Testis (tissue), 3 donors: ENCODE measurements around the gene IRF9. TPM values are rescaled to one million over a fixed set of nuclear protein-coding genes. Genes with fewer than 3 reads are reported as not detected.

Experiments used
- DNase-seq: peaks from one replicate; pipeline ENCODE4 v3.0.0-alpha.2; 2019
- H3K27ac ChIP-seq, 2 donors: fragments of 200-600 bp; sonication (generic); one replicate each; pipeline ENCODE4 v1.5.1; 2019
- H3K27me3 ChIP-seq: fragments of 200-600 bp; sonication (generic); one replicate; pipeline ENCODE4 v1.5.1; 2019
- H3K36me3 ChIP-seq: fragments of 200-600 bp; sonication (generic); one replicate; pipeline ENCODE4 v1.5.1; 2017; ENCODE audit warnings: low read depth; ENCODE audit errors: missing control alignments
- H3K4me1 ChIP-seq: fragments of 200-600 bp; sonication (generic); one replicate; pipeline ENCODE4 v1.5.1; 2019
- H3K4me3 ChIP-seq, 2 donors: fragments of 200-600 bp; sonication (generic); one replicate each; pipeline ENCODE4 v1.5.1; 2017 to 2019
- H3K9me3 ChIP-seq: fragments of 200-600 bp; sonication (generic); one replicate; pipeline ENCODE4 v1.5.1; 2017
- CTCF ChIP-seq, 3 experiments: fragments of 450-650 bp in 2 of 3; fragments of 200-600 bp in 1 of 3; sonication (generic) in 1 of 3; IDR thresholded peaks; one replicate each; pipeline ENCODE4 v1.5.1; 2016 to 2019; ENCODE audit warnings: antibody characterized with exemption in 3 of 3, mild to moderate bottlenecking in 2 of 3, moderate library complexity in 1 of 3
- POLR2A ChIP-seq: fragments of 450-650 bp; IDR thresholded peaks from one replicate; pipeline ENCODE4 v1.6.1; 2017; ENCODE audit warnings: antibody characterized with exemption, mild to moderate bottlenecking, moderate library complexity
- WGBS, 2 donors: methylation state at CpG; one replicate each; pipeline ENCODE4 v1.1.5; 2018; 5-methylcytosine and 5-hydroxymethylcytosine counted together
- intact Hi-C: fragments of 100-400 bp; cut with DNase I; formaldehyde crosslinking; loops from one replicate; pipeline ENCODE4 v1.15.1; 2023; ENCODE audit warnings: low total_unique reads
- polyA plus RNA-seq: library from polyadenylated mRNA; stranded (reverse); fragments of 350-450 nt; fragmentation: Illumina TruSeq; extraction: RNeasy Lipid Tissue Mini Kit (QIAGEN cat#74804); gene quantifications from one replicate; pipeline ENCODE4 v1.2.3, GENCODE V29; 2014; ENCODE audit warnings: low read depth, low replicate concordance; ENCODE audit not compliant: insufficient read depth
- total RNA-seq, 2 donors: library from RNA; depleted of rRNA; stranded (reverse); fragments of >200 nt; gene quantifications; one replicate each; pipeline ENCODE4 v1.2.3, GENCODE V29; 2016

IRF9 gene
- total and polyA plus RNA-seq, 3 donors from 2014 or later = 45.7 to 74.8 (median 56.2) TPM

- H3K9me3 ChIP-seq = no peaks in the 10 kb centered on the region
- DNase-seq = peak; percentile 95
- WGBS, 2 donors = 0% methylated on average over 21 to 62 of the region's 75 CpGs
- no peaks in the 10 kb centered on the region for H3K36me3 ChIP-seq
- peak within 1 kb of the TSS; percentile 79 to 89 for H3K4me3 ChIP-seq
- H3K27ac ChIP-seq = peak within 1 kb of the TSS; percentile 86 to 88
- H3K27me3 ChIP-seq = no peaks in the 10 kb centered on the region
- peaks cover 26% of the 10 kb centered on the region for H3K4me1 ChIP-seq
- TF ChIP-seq CTCF (IDR thresholded peaks at IDR 0.05) = no peak
- peak; percentile 29 for TF ChIP-seq POLR2A
- intact Hi-C loops = no loop called here
These were observed 25.0 kb upstream of the IRF9 start, which contains the start of gene PSME1 for GRCh38 chr14:24135834-24136683. Gene PSME1 (plus strand): TSS chr14:24136194. CDS start chr14:24136263, 69 bp downstream.

- intact Hi-C loops = no loop called here
- no peaks in the 10 kb centered on the region for H3K9me3 ChIP-seq
- H3K4me1 ChIP-seq = peaks cover 20% of the 10 kb centered on the region
- DNase-seq = no peak
- H3K27me3 ChIP-seq = no peaks in the 10 kb centered on the region
- TF ChIP-seq CTCF (IDR thresholded peaks at IDR 0.05) (no peak), POLR2A (no peak)
- H3K36me3 ChIP-seq = no peaks in the 10 kb centered on the region
- WGBS, 2 donors = 28 to 32% methylated on average over 13 of the region's 13 CpGs
- peak overlapping the region; percentile 79 to 89 for H3K4me3 ChIP-seq
- peak overlapping the region; percentile 86 to 88 for H3K27ac ChIP-seq
These were observed 24.2 kb upstream of the IRF9 start for GRCh38 chr14:24136684-24137528.

- DNase-seq = no peak
- WGBS, 2 donors = 85 to 90% methylated on average over 8 of the region's 8 CpGs
- no peaks in the 10 kb centered on the region for H3K9me3 ChIP-seq
- no peak overlapping the region for H3K4me3 ChIP-seq
- no peak for TF ChIP-seq CTCF (IDR thresholded peaks at IDR 0.05)
- no peak for TF ChIP-seq POLR2A
- peak overlapping the region in 1 of 2 donors; percentile 86 for H3K27ac ChIP-seq
- H3K36me3 ChIP-seq = no peaks in the 10 kb centered on the region
- H3K27me3 ChIP-seq = no peaks in the 10 kb centered on the region
- H3K4me1 ChIP-seq = peaks cover 24% of the 10 kb centered on the region
- intact Hi-C loops = no loop called here
These were observed 23.3 kb upstream of the IRF9 start for GRCh38 chr14:24137529-24138395.

GRCh38 chr14:24138396-24139271, 22.4 kb upstream of the IRF9 start:
- H3K4me1 ChIP-seq = peaks cover 24% of the 10 kb centered on the region
- no peaks in the 10 kb centered on the region for H3K36me3 ChIP-seq
- intact Hi-C loops = no loop called here
- no peaks in the 10 kb centered on the region for H3K9me3 ChIP-seq
- no peak overlapping the region for H3K4me3 ChIP-seq
- TF ChIP-seq CTCF (IDR thresholded peaks at IDR 0.05) (no peak), POLR2A (no peak)
- WGBS, 2 donors = 79 to 81% methylated on average over 11 to 13 of the region's 13 CpGs
- H3K27me3 ChIP-seq = no peaks in the 10 kb centered on the region
- no peak for DNase-seq
- H3K27ac ChIP-seq = no peak overlapping the region
